ENCODE results near the gene RAB33B. TPM values are rescaled to one million over a fixed set of nuclear protein-coding genes. Genes with fewer than 3 reads are reported as not detected.

The RAB33B gene
- polyA plus RNA-seq, 3 donors, result 9.7 to 10.9 (median 10.4) TPM

DNA sequence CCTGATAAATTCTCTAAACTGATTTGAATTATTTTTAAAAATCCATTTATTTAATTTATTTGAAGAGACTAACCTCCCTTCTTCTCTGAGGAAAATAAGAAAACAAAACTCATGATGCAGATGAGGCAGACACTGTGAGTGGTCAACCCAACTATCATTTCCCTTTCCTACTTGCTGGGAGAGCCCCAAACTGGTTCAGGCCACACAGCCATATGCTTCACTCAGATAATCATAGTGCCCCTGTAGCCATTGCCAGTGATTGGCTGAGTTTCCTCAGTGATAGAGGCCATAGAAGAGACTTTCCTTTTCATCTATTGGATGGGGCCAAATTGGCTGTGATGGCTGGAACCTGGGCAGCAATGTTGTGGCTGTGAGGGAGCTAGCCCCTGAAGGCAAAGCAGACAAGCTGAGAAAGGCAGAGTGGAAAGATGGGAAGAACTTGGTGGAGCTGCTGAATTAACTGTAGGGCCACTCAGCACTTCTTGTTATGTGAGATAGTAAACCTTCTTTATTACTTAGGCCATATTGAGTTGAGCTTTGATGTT is 49.8 kb downstream of the RAB33B start:
- no peak for DNase-seq (ENCODE audit: low read depth in 3 of 3, low spot score in 2 of 3)

DNA sequence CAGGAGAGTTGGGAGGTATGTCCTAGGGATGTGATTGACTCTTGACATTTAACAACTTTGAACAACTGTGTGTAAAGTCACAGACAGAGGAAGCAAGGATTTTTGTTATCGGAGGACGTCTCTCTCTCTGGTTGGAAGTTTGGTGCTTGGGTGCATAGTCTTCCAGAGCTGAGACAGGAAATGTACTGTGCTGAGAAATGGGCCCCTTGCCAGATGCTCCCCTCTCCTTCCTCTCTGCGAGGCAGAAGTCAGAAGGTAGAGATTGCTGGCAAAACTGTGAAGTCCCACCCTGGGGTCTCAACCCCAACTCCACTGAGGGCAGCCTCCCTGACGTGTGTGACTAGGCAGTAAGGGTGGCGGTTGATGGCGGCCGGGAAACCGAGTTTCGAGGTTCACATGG is 52.9 kb downstream of the RAB33B start:
- no peak for DNase-seq (ENCODE audit: low read depth in 3 of 3, low spot score in 2 of 3)

DNA sequence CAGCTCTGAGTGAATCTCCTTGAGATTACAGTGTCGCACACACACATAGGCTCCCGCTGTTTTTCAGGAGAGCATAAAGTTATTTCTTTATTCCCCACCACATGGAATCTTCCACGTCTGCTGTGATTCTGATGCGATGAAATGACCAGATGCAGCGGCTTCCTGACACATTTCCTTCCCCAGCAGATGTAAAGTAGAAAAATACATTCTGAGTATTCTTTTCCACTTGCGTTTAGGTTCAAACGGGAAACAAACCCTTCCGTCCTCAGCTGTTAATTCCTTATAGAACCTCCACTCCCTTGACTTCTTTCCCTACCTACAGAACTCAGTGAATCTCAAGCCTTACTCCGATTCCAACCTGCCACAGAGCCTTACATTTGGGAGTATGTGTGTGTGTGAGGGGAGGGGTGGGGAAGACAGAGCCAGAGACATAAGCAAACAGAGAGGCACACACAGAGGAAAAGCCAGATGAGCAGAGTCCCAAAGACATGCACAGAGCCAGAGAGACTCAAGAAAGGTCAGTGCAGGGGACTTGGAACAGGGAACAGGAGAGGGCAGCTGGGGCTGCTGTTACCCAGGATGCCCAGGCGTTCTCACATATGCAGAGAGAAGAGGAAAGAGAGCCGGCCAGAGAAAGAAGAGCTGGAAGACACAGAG is 54.8 kb downstream of the RAB33B start:
- DNase-seq (ENCODE audit: low read depth in 3 of 3, low spot score in 2 of 3), result no peak

DNA sequence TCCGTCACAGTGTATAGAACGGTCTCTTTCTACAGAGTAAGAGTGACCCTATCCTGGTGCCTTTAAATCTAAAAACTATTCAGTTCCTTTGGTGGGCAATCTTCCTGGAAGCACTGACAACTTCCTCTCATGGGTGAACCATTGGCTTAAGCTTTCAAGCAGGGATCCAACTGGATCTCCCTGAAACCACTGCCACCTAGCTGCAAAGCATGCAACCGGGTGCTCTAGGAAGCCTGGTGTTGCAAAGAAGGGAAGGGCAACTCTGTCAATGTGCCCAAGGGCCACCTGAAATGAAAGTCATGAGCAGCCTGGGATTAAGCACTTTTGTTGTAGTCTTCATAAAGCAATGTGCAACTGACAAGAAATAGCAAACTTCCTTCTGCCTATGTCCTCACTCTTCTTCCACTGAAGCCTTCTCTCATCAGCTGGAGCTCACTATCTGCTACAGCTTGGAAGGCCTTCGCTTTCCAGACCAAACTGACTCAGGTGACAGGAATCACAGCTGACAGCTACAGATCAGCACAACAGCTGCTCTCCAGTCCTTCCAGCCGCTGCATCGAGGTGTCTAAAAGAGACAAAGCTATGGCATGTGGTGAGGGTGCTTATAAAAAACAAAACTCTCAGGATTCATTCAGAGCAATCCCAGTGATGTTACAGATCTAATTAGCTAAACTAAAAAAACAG is 55.9 kb downstream of the RAB33B start:
- DNase-seq (ENCODE audit: low read depth in 3 of 3, low spot score in 2 of 3), result no peak

DNA sequence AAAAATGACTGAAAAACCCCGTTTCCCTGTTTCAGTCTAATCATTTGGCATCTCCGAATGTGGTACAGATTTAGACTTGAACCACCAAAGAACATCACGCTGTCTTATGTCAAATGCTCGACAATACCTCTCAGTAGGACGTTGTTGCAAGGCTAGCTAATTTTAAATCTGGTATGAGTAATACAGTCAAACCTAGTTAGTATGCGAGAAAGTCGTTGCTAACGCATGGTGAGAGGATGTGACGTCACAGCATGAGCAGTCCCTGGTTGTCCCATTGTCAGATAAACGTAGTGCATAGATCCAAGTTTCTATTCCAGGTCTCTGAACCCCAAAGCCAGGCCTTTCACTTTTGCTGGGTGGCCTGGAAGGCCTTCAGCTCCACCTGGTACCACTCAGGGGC is 57.4 kb downstream of the RAB33B start:
- DNase-seq (ENCODE audit: low read depth in 3 of 3, low spot score in 2 of 3), result no peak

DNA sequence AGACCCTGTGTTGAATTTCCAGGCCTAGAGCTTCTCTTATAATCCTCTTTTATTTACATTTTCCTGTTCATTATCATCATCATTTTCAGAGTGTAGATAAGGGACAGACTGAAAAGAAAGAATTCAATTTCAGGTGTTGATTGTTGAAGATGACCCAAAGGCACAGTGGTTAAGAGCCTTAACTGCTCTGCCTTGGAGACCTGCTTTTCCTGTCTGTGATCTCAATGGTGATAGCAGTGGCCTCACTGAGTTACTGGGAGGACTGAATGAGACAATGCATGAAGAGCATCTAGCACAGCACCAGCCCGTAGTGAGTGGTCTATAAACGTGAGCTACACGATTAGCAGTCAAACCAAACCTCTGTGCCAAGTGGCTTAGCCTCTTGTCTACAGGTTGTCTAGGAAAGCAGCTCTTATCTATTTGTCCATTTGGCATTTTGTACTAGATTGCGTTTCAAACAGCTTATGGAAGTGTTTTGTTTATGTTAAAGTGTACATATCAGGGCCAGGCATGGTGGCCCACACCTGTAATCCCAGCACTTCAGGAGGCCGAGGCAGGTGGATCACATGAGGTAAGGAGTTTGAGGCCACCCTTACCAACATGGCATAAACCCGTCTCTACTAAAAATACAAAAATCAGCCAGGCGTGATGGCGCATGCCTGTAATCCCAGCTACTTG is 60.6 kb downstream of the RAB33B start:
- no peak for DNase-seq (ENCODE audit: low read depth in 3 of 3, low spot score in 2 of 3)

DNA sequence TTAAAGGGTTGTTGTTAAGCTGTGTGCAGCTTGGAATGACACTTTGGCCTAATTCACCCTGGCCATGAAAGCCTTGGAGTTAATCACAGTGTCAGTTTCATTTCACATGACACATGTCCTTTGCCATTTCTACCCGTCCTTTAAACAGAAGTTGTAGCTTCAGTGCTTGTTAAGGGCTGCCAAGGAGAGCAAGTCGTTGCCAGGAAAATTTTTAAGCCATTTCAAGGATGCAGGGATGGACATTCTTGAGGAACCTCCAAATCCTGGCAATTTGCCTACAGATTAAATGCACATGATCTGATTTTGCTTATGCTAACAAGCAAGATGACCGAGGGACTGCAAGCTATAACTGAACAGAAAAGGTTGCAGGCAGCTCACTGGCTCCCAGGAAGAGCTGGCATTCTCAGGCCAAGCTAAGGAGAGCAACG is 61.6 kb downstream of the RAB33B start:
- no peak for DNase-seq (ENCODE audit: low read depth in 3 of 3, low spot score in 2 of 3)

DNA sequence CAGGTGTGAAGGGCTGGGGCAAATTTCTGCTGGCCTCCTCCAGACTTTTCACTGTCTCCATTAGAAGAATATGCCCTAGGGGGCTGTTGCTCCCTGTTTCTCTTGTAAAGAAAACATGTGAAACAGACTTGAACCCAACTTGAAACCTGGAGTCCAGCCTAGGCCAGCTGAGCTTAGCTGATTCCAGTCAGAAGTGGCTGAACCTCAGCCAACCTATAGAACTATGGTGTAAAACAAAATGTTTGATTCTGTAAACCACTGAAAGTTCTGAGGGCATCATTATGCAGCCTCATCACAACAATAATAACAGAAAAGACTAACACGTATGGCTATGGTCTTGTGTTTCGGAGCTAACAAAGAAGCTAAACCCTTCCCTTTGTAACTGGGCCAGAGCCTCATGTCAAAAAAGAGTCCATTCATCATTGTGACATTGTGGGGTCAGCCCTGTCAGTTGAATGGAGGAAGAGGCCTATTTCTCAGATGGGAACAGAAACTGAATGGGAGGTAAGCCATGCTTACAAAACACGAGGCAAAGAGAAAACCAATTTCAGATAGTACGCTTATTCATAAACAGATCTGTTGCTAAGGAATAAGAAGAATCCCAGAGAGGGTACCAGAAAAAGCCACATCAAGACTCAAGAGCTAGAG is 68.0 kb downstream of the RAB33B start:
- no peak for DNase-seq (ENCODE audit: low read depth in 3 of 3, low spot score in 2 of 3)

DNA sequence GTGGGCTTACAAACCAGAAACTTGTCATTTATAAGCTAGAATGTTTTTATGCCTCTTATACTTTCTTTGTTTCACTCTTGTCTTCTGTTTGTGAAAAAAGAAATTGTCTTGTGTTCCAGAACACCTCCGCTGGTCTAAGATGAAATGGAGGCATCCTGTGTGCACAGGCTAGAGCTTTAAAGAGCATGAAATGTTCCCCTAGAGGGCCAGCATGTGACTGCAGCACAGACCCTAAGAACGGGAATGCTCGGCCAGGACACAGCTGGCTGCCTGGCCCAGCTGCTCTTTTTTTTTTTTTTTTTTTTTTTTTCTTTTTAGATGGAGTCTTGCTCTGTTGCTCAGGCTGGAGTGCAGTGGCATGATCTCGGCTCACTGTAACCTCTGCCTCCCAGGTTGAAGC is 68.5 kb downstream of the RAB33B start:
- DNase-seq (ENCODE audit: low read depth in 3 of 3, low spot score in 2 of 3), result no peak

DNA sequence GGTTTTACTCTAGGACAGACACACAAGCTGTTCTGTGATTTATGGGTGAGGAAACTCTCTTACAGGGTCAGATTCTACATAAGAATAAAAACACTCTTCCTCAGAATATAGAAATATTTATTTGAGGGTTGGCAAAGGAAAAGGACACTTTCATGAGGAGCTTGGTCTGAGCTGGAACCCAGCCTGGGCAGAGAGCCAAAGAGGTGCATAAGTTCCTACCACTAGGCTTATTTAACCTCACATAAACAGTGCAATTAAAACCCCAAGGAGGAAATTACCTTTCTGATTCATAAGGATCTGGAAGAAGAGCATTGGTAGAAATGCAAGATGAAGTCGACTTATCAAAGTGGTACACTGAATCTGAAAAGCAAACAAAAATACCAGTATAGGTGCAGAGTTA is 69.2 kb downstream of the RAB33B start:
- DNase-seq (ENCODE audit: low read depth in 3 of 3, low spot score in 2 of 3), result no peak

DNA sequence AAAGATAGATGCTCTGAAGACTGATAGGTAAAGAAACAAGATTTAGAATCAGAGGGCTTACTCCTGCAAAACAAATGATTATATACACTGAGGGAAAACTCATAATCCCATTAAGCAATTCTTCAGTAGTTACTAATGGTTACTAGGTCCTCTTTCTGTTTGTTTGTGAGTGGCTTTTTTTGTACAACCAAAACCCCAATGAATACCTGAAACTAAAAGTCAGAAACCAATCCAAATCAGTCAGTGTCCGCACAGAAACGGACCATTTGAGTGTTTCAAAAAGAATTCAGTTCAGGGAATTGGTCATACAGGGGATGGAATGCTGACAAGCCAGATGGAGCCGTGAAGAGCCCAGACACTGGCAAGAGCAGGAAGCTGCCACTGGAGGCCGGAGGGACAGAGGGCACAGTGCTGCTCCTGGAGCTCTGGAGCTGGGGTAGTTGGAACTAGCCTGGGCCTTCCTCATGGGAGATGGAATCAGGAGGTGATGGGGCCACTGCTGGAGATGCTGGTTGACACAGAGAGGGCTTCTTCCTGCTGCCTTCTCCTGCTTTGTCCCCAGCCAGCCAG is 70.2 kb downstream of the RAB33B start:
- DNase-seq (ENCODE audit: low read depth in 3 of 3, low spot score in 2 of 3), result no peak

DNA sequence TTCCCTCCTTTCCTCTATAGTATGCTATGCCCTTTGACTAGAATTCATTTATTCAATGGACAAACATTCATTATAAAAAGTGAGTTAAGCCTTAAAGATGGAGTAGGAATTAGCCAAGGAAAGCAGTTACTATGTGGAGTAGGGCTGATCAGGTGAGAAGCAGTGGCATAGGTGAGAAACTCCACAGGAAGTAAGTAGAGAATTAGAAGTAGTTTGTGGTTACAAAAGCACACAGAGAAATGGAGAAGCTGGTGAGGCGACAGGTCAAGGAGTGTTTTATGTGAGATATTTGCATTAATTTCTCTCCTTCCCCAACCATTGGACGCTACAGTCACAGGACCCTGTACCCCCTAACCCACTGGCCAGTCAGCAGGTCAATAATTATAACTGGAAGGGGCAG is 71.5 kb downstream of the RAB33B start:
- no peak for DNase-seq (ENCODE audit: low read depth in 3 of 3, low spot score in 2 of 3)

Other genes starting within 250 kb of the RAB33B start
- under 1 TPM; 0.35 to 0.57 (median 0.55) TPM for gene MGARP, start 173.9 kb upstream of the RAB33B start, polyA plus RNA-seq (ENCODE audit: insufficient read length in 3 of 3)
- gene NAA15, start 152.6 kb upstream of the RAB33B start, polyA plus RNA-seq (ENCODE audit: insufficient read length in 3 of 3), result 10 to 100 TPM; 34.7 to 38.4 (median 38.1) TPM
- 10 to 100 TPM; 86.6 to 98.9 (median 93.1) TPM for gene NDUFC1, start 151.6 kb upstream of the RAB33B start, polyA plus RNA-seq (ENCODE audit: insufficient read length in 3 of 3)
- gene SETD7, start 102.1 kb downstream of the RAB33B start, polyA plus RNA-seq (ENCODE audit: insufficient read length in 3 of 3), result 10 to 100 TPM; 12.4 to 12.7 (median 12.4) TPM
- gene MGST2, start 211.7 kb downstream of the RAB33B start, polyA plus RNA-seq (ENCODE audit: insufficient read length in 3 of 3), result 10 to 100 TPM; 58.3 to 63.2 (median 58.6) TPM